Right lobe of liver (tissue), 6 donors: Measurements from ENCODE around the gene BLOC1S6. TPM values are rescaled to one million over a fixed set of nuclear protein-coding genes. Genes with fewer than 3 reads are reported as not detected.
"Not testable (repeated sequence)": the region's sequence is repeated elsewhere in the genome, so short reads cannot be mapped to it uniquely, and the experiment has no call there.

Experiments
- ATAC-seq, 4 donors: fragments of 200-7000 bp; cut with Tn5 transposase; one replicate each; pipeline ENCODE4 v1.9.1; 2020; ENCODE audit warnings: mild to moderate bottlenecking in 4 of 4, moderate library complexity in 4 of 4
- DNase-seq, 3 donors: peaks; one replicate each; pipeline ENCODE4 v3.0.0-alpha.2; 2020
- H3K27ac ChIP-seq, 3 donors: fragments of 200-600 bp; one replicate each; pipeline ENCODE4 v1.8.0; 2022
- H3K27me3 ChIP-seq, 2 donors: fragments of 200-600 bp; one replicate each; pipeline ENCODE4 v1.8.0; 2022
- H3K36me3 ChIP-seq, 4 donors: fragments of 200-600 bp; sonication (generic) in 1 of 4; one replicate each; pipeline versions ENCODE4 v1.5.1 to v1.8.0; 2017 to 2022; ENCODE audit warnings: control low read depth in 1 of 4
- H3K4me1 ChIP-seq, 4 donors: fragments of 200-600 bp; sonication (generic) in 1 of 4; one replicate each; pipeline versions ENCODE4 v1.5.1 to v1.8.0; 2017 to 2022; ENCODE audit warnings: control low read depth in 1 of 4
- H3K4me3 ChIP-seq, 3 donors: fragments of 200-600 bp; one replicate each; pipeline ENCODE4 v1.8.0; 2022
- H3K9me3 ChIP-seq, 4 donors: fragments of 200-600 bp; sonication (generic) in 1 of 4; one replicate each; pipeline versions ENCODE4 v1.5.1 to v1.8.0; 2017 to 2022; ENCODE audit warnings: control low read depth in 1 of 4
- POLR2A ChIP-seq: fragments of 450-650 bp; IDR thresholded peaks from one replicate; pipeline ENCODE4 v1.6.1; 2017; ENCODE audit warnings: antibody characterized with exemption, mild to moderate bottlenecking
- WGBS: methylation state at CpG from one replicate; pipeline ENCODE4 v1.1.6; 2018; ENCODE audit warnings: low coverage, low lambda C conversion rate; ENCODE audit not compliant: insufficient coverage; ENCODE audit errors: missing lambda C conversion rate; 5-methylcytosine and 5-hydroxymethylcytosine counted together
- intact Hi-C, 2 donors: fragments of 100-400 bp; cut with DNase I; formaldehyde crosslinking; loops; one replicate each; pipeline versions ENCODE4 v1.11.2 to v1.14.1; 2022
- total RNA-seq, 6 experiments: library from RNA; depleted of rRNA in 2 of 6; stranded (reverse); fragments of >200 nt in 2 of 6; fragmentation: NEBNext Ultra II Directional in 3 of 6; extraction: Animal tissue kit (Norgen Biotek cat#: 25700) in 3 of 6; gene quantifications; one replicate each; pipeline versions ENCODE4 v1.1.0 to v1.2.4, GENCODE V29; 2016 to 2023
- TF ChIP-seq, protein P1 (sequence below), 4 donors: fragments of 200-600 bp in 3 of 4; fragments of 450-650 bp in 1 of 4; IDR thresholded peaks; one replicate each; pipeline versions ENCODE4 v1.5.1 to v1.8.0; 2016 to 2022; ENCODE audit warnings: antibody characterized with exemption in 4 of 4, mild to moderate bottlenecking in 2 of 4
- donor health status: DM: no; HTN: yes; CAD: no.
- donor health status: DM: no; HTN: no; CAD: no.
- donor health status: DM: no; HTN: no; CAD: no.
- donor health status: DM: no; HTN: yes; CAD: no.
- donor health status: DM: no; HTN: yes; CAD: no.

BLOC1S6 gene
- total RNA-seq, 6 experiments from 2014 or later: 15.9 to 33.7 (median 24.3) TPM

DNA sequence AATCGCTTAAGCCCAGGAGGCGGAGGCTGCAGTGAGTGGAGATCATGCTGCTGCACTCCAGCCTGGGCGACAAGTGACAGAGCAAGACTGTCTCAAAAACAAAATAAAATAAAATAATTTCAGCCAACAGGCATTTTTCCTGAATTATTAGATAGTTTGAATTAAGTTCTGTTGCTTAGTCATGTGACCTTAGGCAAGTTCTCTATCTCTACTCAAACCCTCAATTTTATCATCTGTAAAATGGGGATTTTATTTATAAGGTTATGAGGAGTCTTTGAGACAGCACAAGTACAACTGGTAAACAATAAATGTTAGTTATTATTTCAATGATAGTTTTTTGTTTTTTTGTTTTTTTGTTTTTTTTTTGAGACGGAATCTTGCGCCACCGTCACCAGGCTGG lies 60.6 kb downstream of the BLOC1S6 start:
- Histone ChIP-seq H3K4me1 (peaks cover 0 to 34% (median 13%) of the 10 kb centered on the region in 4 donors), H3K4me3 (no peak overlapping the region), H3K9me3 (no peaks in the 10 kb centered on the region), H3K27ac (peak overlapping the region; percentile 35 to 68 (median 52)), H3K36me3 (no peaks in the 10 kb centered on the region), H3K27me3 (no peaks in the 10 kb centered on the region)
- DNase-seq: no peak
- 69% methylated on average over 2 of the region's 6 CpGs for WGBS
- intact Hi-C loops: no loop called here
- TF ChIP-seq, protein P1, sequence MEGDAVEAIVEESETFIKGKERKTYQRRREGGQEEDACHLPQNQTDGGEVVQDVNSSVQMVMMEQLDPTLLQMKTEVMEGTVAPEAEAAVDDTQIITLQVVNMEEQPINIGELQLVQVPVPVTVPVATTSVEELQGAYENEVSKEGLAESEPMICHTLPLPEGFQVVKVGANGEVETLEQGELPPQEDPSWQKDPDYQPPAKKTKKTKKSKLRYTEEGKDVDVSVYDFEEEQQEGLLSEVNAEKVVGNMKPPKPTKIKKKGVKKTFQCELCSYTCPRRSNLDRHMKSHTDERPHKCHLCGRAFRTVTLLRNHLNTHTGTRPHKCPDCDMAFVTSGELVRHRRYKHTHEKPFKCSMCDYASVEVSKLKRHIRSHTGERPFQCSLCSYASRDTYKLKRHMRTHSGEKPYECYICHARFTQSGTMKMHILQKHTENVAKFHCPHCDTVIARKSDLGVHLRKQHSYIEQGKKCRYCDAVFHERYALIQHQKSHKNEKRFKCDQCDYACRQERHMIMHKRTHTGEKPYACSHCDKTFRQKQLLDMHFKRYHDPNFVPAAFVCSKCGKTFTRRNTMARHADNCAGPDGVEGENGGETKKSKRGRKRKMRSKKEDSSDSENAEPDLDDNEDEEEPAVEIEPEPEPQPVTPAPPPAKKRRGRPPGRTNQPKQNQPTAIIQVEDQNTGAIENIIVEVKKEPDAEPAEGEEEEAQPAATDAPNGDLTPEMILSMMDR (IDR thresholded peaks at IDR 0.05): no peak
- no peak for TF ChIP-seq POLR2A
- no peak for ATAC-seq

DNA sequence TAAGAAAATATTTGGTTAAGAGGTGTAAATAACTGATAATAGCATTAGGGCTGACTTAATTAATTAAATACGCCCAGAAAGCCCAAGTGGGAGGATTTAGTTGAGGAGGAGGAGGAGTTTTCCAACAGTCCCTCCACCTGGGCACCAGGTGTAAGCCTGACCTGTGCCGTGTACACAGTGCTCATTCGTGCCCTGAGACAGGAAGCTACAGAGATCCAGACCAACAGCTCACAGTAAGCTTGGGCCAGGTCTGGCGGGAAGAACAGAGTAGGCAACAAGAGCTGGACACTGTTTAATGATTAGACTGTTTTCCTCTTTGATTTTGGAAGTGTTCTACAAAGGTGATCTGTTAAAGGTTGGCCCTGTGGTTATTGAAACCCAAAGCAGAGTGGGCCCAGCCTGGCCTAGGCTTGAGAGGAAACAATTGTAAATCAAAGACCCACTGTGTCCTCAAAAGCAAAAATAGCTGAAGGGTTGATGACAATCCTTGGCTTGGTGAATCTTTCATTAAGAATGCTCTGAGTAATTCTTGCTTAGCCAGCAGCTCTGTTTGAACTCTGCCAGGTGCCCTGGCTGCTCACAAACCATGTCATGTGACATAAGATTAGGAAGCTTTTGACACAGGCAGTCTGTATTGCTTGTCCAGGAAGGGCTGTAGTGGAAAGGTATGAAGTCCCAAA lies 61.5 kb downstream of the BLOC1S6 start:
- peak overlapping the region; percentile 35 to 68 (median 52) for H3K27ac ChIP-seq
- peaks cover 0 to 32% (median 12%) of the 10 kb centered on the region in 4 donors for H3K4me1 ChIP-seq

DNA sequence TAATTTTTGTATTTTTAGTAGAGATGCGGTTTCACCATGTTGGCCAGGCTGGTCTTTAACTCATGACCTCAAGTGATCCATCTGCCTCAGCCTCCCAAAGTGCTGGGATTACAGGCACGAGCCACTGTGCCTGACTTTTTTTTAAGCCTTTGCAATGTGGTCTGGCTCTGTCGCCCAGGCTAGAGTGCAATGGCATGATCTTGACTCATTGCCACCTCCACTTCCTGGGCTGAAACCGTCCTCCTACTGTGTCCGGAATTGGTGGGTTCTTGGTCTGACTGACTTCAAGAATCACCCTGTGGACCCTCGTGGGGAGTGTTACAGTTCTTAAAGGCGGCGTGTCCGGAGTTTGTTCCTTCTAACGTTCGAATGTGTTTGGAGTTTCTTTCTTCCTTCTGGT lies 62.8 kb downstream of the BLOC1S6 start:
- H3K27ac ChIP-seq, H3K36me3 ChIP-seq, intact Hi-C loops, H3K4me3 ChIP-seq, H3K27me3 ChIP-seq, DNase-seq, H3K9me3 ChIP-seq: not testable (repeated sequence)
- peaks cover 0 to 31% (median 12%) of the 10 kb centered on the region in 4 donors for H3K4me1 ChIP-seq
- ATAC-seq: peak in 1 of 4 donors; percentile 6
- 59% methylated on average over 8 of the region's 11 CpGs for WGBS

More for the DNA sequence above, 61.5 kb downstream of the BLOC1S6 start:
- H3K9me3 ChIP-seq: no peaks in the 10 kb centered on the region
- DNase-seq (peak; percentile 51 to 75 (median 70)), ATAC-seq (peak; percentile 84 to 90 (median 90))
- intact Hi-C loops: no loop called here
- WGBS: 27% methylated on average over 4 of the region's 4 CpGs
- no peaks in the 10 kb centered on the region for H3K27me3 ChIP-seq
- no peak overlapping the region for H3K4me3 ChIP-seq
- TF ChIP-seq, protein P1 (IDR thresholded peaks at IDR 0.05): no peak
- peak; percentile 37 for TF ChIP-seq POLR2A
- H3K36me3 ChIP-seq: no peaks in the 10 kb centered on the region

DNA sequence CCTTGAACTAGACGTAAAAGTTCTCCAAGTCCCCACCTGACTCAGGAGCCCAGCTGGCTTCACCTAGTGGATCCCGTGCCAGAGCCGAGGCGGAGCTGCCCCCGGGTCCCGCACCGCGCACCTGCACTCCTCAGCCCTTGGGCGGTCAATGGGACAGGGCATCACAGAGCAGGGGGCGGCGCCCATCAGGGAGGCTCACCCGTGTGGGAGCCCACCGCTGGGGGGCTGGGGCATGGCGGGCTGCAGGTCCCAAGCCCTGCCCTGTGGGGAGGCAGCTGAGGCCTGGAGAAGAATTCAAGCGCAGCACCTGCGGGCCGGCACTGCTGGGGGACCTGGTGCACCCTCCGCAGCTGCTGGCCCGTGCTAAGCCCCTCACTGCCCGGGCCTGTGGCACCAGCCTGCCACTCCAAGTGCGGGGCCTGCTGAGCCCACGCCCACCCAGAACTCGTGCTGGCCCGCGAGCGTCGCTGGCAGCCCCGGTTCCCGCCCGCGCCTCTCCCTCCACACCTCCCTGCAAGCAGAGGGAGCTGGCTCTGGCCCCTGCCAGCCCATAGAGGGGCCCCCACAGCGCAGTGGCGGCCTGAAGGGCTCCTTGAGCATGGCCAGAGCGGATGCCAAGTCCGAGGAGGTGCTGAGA lies 63.8 kb downstream of the BLOC1S6 start:
- no peak overlapping the region for H3K27ac ChIP-seq
- no peaks in the 10 kb centered on the region for H3K9me3 ChIP-seq
- H3K36me3 ChIP-seq: no peaks in the 10 kb centered on the region
- intact Hi-C loops: no loop called here
- ATAC-seq: no peak
- TF ChIP-seq, protein P1 (IDR thresholded peaks at IDR 0.05): no peak
- no peak for TF ChIP-seq POLR2A
- H3K4me1 ChIP-seq: peaks cover 0 to 26% (median 12%) of the 10 kb centered on the region in 4 donors
- WGBS: no CpG with 5 or more reads among the region's 35 CpGs
- H3K4me3 ChIP-seq: no peak overlapping the region
- no peak for DNase-seq
- H3K27me3 ChIP-seq: no peaks in the 10 kb centered on the region
